Thymus (tissue), 2 donors: ENCODE measurements around the gene ITM2C. TPM values are rescaled to one million over a fixed set of nuclear protein-coding genes. Genes with fewer than 3 reads are reported as not detected.

Experiments
- polyA plus RNA-seq: library from polyadenylated mRNA; stranded (reverse); fragments of 200-250 nt; gene quantifications from one replicate; pipeline ENCODE4 v1.2.3, GENCODE V29; 2013
- total RNA-seq: library from RNA; stranded (reverse); fragments of 120-200 nt; gene quantifications from one replicate; pipeline ENCODE4 v1.2.4, GENCODE V29; 2013
- donor health status: healthy.

ITM2C gene
- total and polyA plus RNA-seq, 2 donors: 79.4 to 154 TPM

Other genes with a start within 250 kb of the ITM2C start
- gene CAB39, start 152.1 kb upstream of the ITM2C start, total RNA-seq: 53.2 TPM
- 49.2 TPM for gene CAB39, start 152.1 kb upstream of the ITM2C start, polyA plus RNA-seq
- gene GPR55, start 60.3 kb downstream of the ITM2C start, total RNA-seq: 2.1 TPM
- 1.9 TPM for gene GPR55, start 60.3 kb downstream of the ITM2C start, polyA plus RNA-seq
- gene SPATA3, start 131.2 kb downstream of the ITM2C start, total RNA-seq: not detected
- gene SPATA3, start 131.2 kb downstream of the ITM2C start, polyA plus RNA-seq: not detected
- gene C2orf72, start 172.6 kb downstream of the ITM2C start, total RNA-seq: 0.05 TPM
- 0.02 TPM for gene C2orf72, start 172.6 kb downstream of the ITM2C start, polyA plus RNA-seq
- gene PSMD1, start 191.9 kb downstream of the ITM2C start, total RNA-seq: 87.6 TPM
- 40.4 TPM for gene PSMD1, start 191.9 kb downstream of the ITM2C start, polyA plus RNA-seq